DMS114 treated with DMSO at 0.1 percent for 48 hours (cell line): Measurements from ENCODE around the gene OR5D18.
"Not testable (repeated sequence)": the region's sequence is repeated elsewhere in the genome, so short reads cannot be mapped to it uniquely, and the experiment has no call there.

Experiments used
- DNase-seq: peaks from one replicate; lab custom pipeline; 2025; ENCODE audit not compliant: unreplicated experiment; lab: John Stamatoyannopoulos, UW

Gene OR5D18

DNA sequence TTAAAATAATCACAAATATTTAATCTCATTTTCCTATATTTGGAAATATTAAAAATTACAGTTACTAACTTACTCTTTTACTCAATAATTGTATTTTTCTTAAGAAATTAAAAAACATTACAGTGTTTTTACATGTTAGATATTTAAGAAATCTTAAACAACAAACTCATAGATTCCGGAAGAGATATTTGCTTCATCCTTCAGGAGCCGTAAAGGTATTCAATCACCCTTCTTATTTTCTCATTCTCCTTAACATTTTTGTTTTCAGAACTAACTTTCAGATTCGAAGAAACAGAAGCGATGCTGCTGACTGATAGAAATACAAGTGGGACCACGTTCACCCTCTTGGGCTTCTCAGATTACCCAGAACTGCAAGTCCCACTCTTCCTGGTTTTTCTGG is at the start of gene OR5D18:
TSS of gene OR5D18 (plus strand) at position 301 of the 400 bp plus-strand sequence. CDS start at position 301, 0 bp downstream.
- no peak for DNase-seq

DNA sequence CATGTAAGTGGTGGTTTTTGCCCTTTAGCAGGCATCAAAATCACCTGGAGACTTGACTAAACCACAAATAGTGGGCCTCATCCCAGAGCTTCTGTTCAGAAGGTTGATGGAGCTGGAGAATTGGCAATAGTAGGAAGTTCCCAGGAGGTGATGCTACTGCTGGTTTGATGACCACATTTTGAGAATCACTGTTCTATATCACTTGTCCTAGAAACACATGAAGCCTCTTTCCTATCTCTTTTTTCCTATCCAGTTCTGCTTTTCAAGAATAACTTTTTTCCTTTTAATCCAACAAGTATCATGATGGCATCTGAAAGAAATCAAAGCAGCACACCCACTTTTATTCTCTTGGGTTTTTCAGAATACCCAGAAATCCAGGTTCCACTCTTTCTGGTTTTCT is 46.3 kb upstream of the OR5D18 start, which contains the start of gene OR5D13:
TSS of gene OR5D13 (plus strand) at position 301 of the 400 bp plus-strand sequence. CDS start at position 301, 0 bp downstream.
- DNase-seq = no peak

DNA sequence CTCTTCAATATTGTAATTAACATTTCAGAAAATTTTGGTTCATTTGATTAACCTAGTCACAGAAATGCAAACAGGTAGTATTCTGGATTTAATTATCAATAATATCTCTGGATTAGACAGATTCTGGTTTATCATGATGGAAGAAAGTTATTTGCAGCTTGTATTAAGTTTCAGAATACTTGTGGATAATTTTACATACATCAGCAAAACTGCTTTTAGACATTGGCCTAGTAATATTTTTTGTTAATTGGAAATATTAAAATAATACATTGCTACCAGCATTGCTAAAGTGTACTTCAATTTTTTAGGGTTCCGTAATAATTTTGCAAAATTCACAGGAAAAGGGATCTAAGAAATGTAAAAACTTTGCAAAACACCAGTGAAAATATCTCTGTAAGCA is 27.8 kb upstream of the OR5D18 start:
- DNase-seq = no peak

DNA sequence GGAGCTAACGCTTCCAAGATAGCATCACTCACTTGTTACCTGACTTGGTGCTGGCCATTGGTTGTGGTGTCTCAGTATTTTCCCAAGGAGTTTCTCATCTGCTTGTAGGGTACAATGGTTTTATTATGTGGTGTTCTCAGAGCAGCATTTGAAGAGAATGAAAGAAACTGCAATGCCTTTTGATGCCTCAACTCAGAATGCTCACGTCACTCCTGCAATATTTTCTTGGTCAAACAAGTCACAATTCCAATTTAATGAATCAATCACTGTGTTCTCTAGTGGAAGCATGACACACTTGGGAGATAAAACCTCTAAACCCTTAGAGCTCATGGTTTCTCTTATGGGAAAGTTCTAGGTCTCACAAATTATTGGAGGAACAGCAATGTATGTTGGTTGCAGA is 26.1 kb upstream of the OR5D18 start:
- no peak for DNase-seq

DNA sequence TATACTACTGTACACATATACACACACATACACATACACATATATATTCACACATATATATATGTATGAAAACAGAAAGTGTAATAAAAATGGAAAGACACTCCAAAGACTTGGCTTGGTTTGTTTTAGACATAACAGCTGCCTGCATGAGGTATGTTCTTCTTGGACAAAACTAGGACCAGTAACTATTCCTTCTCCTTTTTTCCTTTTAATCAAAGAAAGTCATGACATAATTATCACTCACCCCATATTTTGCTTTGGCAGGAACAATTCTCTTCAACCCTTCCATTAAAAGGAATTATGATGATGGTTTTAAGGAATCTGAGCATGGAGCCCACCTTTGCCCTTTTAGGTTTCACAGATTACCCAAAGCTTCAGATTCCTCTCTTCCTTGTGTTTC is 24.2 kb upstream of the OR5D18 start, which contains the start of gene OR5D14:
TSS of gene OR5D14 (plus strand) at position 301 of the 400 bp plus-strand sequence. CDS start at position 301, 0 bp downstream.
- no peak for DNase-seq

DNA sequence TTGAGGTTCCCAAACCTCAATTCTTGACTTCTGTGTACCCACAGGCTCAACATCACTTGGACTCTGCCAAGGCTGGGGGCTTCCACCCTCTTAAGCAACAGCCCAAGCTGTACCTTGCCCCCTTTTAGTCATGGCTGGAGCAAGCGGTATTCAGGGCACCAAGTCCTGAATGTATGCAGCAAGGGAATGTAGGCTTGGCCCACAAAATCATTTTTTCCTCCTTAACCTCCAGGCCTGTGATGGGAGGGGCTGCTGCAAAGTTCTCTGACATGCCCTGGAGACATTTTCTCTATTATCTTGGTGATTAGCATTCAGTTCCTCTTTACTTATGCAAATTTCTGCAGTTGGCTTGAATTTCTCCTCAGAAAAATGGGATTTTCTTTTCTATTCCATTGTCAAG is 13.2 kb upstream of the OR5D18 start:
- no peak for DNase-seq

DNA sequence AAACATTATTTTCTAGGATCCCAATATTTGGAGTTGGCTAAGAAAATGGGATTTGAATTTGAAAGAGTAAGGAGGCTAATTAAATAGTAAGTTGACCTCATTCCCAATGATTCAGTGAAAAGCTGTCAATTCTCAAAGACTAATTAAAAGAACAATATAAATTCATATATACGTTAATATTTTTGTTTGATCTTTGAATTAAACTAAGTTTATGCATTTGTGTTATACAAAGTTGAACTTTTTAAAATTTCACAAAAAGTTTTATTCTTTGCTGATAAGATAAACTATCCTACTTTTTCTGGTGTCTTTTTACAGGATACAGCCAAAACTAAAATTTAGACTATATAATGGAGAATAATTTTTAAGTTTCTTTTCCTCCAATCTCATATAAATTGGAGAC is 8.4 kb upstream of the OR5D18 start, which contains the start of gene OR5L1:
TSS of gene OR5L1 (plus strand) at position 301 of the 400 bp plus-strand sequence. CDS start 100 bp downstream, outside the sequence.
- no peak for DNase-seq

DNA sequence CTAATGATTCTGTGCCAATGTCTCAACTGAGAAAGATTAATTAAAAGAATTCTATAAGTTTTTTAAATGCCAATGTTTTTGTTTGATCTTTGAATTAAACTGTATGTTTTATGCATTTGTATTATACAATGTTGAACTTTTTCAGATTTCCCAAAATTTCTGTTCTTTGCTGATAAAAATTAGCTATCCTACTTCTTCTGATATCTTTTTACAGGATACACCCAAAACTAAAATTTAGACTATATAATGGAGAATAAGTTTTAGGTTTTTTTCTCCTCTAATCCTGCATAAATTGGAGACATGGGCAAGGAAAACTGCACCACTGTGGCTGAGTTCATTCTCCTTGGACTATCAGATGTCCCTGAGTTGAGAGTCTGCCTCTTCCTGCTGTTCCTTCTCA is 7.5 kb downstream of the OR5D18 start, which contains the start of gene OR5L2:
TSS of gene OR5L2 (plus strand) at position 301 of the 400 bp plus-strand sequence. CDS start at position 301, 0 bp downstream.
- DNase-seq = no peak

DNA sequence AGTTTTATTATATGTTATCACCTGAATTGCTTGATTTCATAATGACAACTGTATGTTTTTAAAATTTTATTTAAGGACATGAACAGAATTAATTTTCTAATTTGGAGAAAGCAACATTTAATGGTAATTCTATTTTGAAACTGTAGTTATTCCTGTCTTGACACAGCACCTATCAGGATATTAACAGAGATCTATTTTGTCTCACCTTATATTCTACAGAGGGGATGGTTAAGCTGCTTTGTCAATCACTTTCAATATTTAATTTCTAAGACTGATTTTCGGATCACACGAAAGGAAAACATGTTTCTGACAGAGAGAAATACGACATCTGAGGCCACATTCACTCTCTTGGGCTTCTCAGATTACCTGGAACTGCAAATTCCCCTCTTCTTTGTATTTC is 19.0 kb downstream of the OR5D18 start, which contains the start of gene OR5D16:
TSS of gene OR5D16 (plus strand) at position 301 of the 400 bp plus-strand sequence. CDS start at position 301, 0 bp downstream.
- no peak for DNase-seq

DNA sequence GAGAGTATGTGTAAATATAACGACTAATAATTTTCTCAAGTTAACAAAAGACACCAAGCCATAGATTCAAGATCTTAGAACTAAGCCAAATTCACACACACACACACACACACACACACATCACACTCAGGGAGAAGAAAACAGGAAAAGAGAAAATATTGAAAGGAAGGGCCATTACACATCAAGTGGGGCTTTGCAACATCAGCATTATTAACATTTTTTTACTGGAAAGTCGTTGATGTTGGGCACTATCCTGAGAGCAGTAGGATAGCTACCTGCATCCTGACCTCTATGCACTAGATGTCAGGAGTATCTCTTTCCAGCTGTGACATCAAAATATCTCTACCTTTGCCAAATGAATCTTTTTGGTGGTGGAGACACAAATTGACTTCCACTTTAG is 28.0 kb downstream of the OR5D18 start:
- DNase-seq = no peak

DNA sequence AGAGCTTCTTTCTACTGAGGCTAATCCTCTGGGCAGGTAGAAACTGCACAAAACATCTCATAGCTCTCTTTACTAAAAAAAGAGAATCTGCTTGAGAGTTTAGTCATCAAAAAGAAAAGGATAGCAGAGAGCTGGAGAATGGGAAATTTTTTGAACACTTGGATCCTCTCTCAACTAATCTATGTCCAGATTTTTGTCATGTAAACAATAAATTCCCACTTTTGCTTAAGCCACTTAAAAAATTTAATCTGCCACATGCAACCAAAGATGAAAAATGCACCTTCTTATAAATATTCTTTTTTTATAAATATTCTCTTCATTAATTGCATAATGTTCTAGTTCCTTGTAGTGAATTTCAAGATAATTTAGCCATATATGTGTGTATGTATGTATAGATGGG is 29.6 kb downstream of the OR5D18 start:
- no peak for DNase-seq

DNA sequence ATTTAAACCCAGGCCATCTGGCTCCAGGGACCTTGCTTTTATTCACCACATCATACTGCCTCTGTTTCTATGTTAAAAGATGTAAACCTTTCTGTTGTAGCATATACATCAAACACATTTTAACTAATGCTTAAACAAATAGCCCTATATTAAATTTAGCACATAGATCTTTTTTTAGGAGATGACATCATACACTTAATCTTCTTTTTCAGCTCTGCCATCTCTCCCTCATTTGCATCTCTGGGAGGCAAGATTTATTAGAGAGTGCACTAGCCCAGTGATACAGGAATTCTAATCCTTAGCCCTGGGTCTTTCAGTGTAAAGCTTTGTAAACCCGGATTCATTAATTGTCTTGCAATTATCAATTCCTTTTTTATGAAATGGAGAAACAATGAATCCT is 32.7 kb downstream of the OR5D18 start:
- DNase-seq = no peak

DNA sequence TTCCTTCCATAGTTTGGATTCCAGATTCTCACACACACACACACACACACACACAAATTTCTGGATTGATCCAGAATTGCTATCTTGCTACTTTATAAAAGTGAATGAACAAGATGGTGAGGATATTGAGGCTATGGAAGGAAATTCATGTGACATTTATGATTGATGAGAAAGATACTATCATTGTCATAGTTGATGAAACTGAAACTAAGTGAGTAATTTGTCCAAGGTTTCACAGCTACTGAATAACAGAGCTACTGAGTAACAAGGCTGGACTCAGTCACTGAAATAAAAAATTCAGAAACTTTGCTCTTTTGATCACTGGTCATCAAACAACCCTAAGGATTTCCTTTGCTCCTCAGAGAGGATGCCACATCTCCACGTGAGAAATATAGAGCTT is 35.3 kb downstream of the OR5D18 start:
- DNase-seq = no peak

DNA sequence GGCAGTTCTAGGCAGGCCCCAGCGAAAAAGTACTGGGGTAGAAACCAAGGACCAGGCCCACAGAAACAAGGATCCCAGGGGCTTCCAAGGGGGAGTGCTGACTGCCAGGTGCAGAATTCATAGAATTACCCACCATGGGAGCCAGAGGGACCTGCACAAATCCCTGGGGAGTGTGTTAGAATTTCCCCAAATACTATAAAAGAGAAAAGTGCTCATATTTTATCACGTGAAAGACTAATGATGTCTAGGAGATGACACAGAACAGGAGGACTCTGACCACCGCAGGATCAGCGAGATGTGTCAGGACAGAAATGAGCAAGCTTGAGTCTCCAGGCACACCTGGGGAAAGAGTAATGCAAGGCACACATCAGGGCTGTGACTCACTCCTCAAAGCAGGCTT is 47.9 kb downstream of the OR5D18 start:
- DNase-seq = not testable (repeated sequence)
